ENCODE results near the gene DPF1. TPM values are rescaled to one million over a fixed set of nuclear protein-coding genes. Genes with fewer than 3 reads are reported as not detected.

Gene DPF1
- polyA plus RNA-seq, 1 donor (not counting 4 experiments of a cell fraction or from before 2014, with no cell fraction given): 1.5 TPM

DNA sequence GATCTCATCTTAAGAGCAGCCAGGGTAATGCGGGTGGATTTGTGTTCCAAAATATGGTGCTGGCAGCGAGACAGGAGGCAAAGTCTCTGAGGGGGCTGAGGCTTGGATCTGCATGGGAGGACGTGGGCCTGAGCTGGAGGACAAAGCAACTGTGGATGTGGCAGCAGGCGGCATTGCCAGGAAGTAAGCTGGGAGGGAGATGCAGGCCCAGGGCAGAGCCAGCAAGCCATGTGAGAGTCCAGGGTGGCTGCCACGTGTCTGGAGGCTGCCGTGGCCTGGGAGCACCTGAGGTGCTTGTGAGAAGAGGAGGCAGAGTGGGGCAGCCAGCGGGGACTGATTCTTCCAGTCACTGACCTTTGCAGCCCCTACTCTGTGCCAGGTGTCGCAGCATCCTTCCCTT, 52.0 kb downstream of the DPF1 start:
- FAIRE-seq (no peak), DNase-seq (ENCODE audit: low read depth, low spot score) (no peak)
- H3K27ac ChIP-seq (ENCODE audit: control insufficient read depth, insufficient read depth, low read length): no peak overlapping the region
- H3K4me2 ChIP-seq (ENCODE audit: control insufficient read depth, extremely low read depth, insufficient read depth, low read depth, low read length): no peak overlapping the region
- peaks cover 21% of the 10 kb centered on the region for H3K79me2 ChIP-seq (ENCODE audit: control insufficient read depth, insufficient read depth, low read length)
- no peaks in the 10 kb centered on the region for H3K9me3 ChIP-seq (ENCODE audit: control insufficient read depth, low read depth, low read length)
- peaks cover 24% of the 10 kb centered on the region for H3K4me1 ChIP-seq (ENCODE audit: control insufficient read depth, extremely low read depth, insufficient read depth, low read length)
- peaks cover 2 to 10% of the 10 kb centered on the region in 2 experiments for H3K36me3 ChIP-seq (ENCODE audit: control insufficient read depth in 2 of 2, extremely low read depth in 1 of 2, insufficient read depth in 2 of 2, low read length in 2 of 2)
- TF ChIP-seq, protein P1, sequence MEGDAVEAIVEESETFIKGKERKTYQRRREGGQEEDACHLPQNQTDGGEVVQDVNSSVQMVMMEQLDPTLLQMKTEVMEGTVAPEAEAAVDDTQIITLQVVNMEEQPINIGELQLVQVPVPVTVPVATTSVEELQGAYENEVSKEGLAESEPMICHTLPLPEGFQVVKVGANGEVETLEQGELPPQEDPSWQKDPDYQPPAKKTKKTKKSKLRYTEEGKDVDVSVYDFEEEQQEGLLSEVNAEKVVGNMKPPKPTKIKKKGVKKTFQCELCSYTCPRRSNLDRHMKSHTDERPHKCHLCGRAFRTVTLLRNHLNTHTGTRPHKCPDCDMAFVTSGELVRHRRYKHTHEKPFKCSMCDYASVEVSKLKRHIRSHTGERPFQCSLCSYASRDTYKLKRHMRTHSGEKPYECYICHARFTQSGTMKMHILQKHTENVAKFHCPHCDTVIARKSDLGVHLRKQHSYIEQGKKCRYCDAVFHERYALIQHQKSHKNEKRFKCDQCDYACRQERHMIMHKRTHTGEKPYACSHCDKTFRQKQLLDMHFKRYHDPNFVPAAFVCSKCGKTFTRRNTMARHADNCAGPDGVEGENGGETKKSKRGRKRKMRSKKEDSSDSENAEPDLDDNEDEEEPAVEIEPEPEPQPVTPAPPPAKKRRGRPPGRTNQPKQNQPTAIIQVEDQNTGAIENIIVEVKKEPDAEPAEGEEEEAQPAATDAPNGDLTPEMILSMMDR (optimal IDR thresholded peaks at IDR 0.05 in 1 of 3, IDR thresholded peaks at IDR 0.05 in 1 of 3, conservative IDR thresholded peaks at IDR 0.05 in 1 of 3; ENCODE audit: extremely low read depth in 1 of 3, insufficient read depth in 2 of 3, low read length in 3 of 3): no peak
- TF ChIP-seq EZH2 (IDR thresholded peaks at IDR 0.05; ENCODE audit: low read length): no peak
- dilution Hi-C loops (cut with MboI; ENCODE audit: extremely low pct_ligation_motif_present, low sequenced_read_pairs): no loop called here
- no peak overlapping the region for H3K9ac ChIP-seq (ENCODE audit: control insufficient read depth, extremely low read depth, insufficient read depth, low read length)
- H3K4me3 ChIP-seq (ENCODE audit: control insufficient read depth in 2 of 3, extremely low read depth in 1 of 3, insufficient read depth in 2 of 3, low read depth in 1 of 3, low read length in 3 of 3): no peak overlapping the region
- no peak overlapping the region for H2AFZ ChIP-seq (ENCODE audit: control insufficient read depth, low read length)
- no peaks in the 10 kb centered on the region for H3K27me3 ChIP-seq (ENCODE audit: control insufficient read depth, extremely low read depth, insufficient read depth, low read length)
- H4K20me1 ChIP-seq (ENCODE audit: control insufficient read depth, extremely low read depth, insufficient read depth, low read length): no peaks in the 10 kb centered on the region
- H3K9me1 ChIP-seq (ENCODE audit: control insufficient read depth, extremely low read depth, insufficient read depth, low read length): no peaks in the 10 kb centered on the region

DNA sequence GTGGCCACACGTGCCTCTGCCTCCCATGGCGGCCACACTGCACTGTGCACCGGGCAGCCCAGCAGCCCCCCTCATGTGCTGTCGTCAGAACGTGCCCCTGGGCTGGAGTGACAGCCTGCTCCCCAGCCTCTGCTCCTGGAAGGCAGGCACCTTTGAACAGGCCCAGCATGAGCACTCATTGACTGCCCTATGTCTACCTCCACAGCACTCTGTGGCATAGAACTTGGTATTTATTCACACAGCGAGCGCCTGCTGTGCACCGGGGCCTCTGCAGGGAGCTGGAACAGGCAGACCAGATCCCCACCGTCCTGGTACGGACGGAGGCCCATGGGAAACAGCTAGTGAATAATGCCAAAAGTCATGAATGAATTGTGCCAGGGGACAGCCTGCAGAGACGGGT, 53.7 kb downstream of the DPF1 start:
- H3K36me3 ChIP-seq (ENCODE audit: control insufficient read depth in 2 of 2, extremely low read depth in 1 of 2, insufficient read depth in 2 of 2, low read length in 2 of 2): peaks cover 7 to 8% of the 10 kb centered on the region in 2 experiments
- no peak overlapping the region for H2AFZ ChIP-seq (ENCODE audit: control insufficient read depth, low read length)
- peaks cover 23% of the 10 kb centered on the region for H3K4me1 ChIP-seq (ENCODE audit: control insufficient read depth, extremely low read depth, insufficient read depth, low read length)
- H3K27ac ChIP-seq (ENCODE audit: control insufficient read depth, insufficient read depth, low read length): no peak overlapping the region
- H3K4me3 ChIP-seq (ENCODE audit: control insufficient read depth in 2 of 3, extremely low read depth in 1 of 3, insufficient read depth in 2 of 3, low read depth in 1 of 3, low read length in 3 of 3): no peak overlapping the region
- dilution Hi-C loops (cut with MboI; ENCODE audit: extremely low pct_ligation_motif_present, low sequenced_read_pairs): no loop called here
- no peak for TF ChIP-seq EZH2 (IDR thresholded peaks at IDR 0.05; ENCODE audit: low read length)
- TF ChIP-seq, protein P1 (optimal IDR thresholded peaks at IDR 0.05 in 1 of 3, IDR thresholded peaks at IDR 0.05 in 1 of 3, conservative IDR thresholded peaks at IDR 0.05 in 1 of 3; ENCODE audit: extremely low read depth in 1 of 3, insufficient read depth in 2 of 3, low read length in 3 of 3): no peak
- no peak overlapping the region for H3K4me2 ChIP-seq (ENCODE audit: control insufficient read depth, extremely low read depth, insufficient read depth, low read depth, low read length)
- H4K20me1 ChIP-seq (ENCODE audit: control insufficient read depth, extremely low read depth, insufficient read depth, low read length): no peaks in the 10 kb centered on the region
- FAIRE-seq: no peak
- no peaks in the 10 kb centered on the region for H3K9me1 ChIP-seq (ENCODE audit: control insufficient read depth, extremely low read depth, insufficient read depth, low read length)
- no peak for DNase-seq (ENCODE audit: low read depth, low spot score)
- peaks cover 14% of the 10 kb centered on the region for H3K79me2 ChIP-seq (ENCODE audit: control insufficient read depth, insufficient read depth, low read length)
- no peaks in the 10 kb centered on the region for H3K9me3 ChIP-seq (ENCODE audit: control insufficient read depth, low read depth, low read length)
- H3K27me3 ChIP-seq (ENCODE audit: control insufficient read depth, extremely low read depth, insufficient read depth, low read length): no peaks in the 10 kb centered on the region
- no peak overlapping the region for H3K9ac ChIP-seq (ENCODE audit: control insufficient read depth, extremely low read depth, insufficient read depth, low read length)
